ENCODE data around the gene SLCO3A1. TPM values are rescaled to one million over a fixed set of nuclear protein-coding genes. Genes with fewer than 3 reads are reported as not detected.

SLCO3A1 gene
- total RNA-seq, 1 experiment from 2014 or later = 5.1 TPM

- TF ChIP-seq RAD21 (IDR thresholded peaks at IDR 0.05; ENCODE audit: low read depth) (no peak; the same call in 1 of the 2 replicates), POLR2AphosphoS5 (IDR thresholded peaks at IDR 0.05; ENCODE audit: low read depth, low read length) (no peak)
These were observed 97.3 kb downstream of the SLCO3A1 start (continued) for GRCh38 chr15:91950631-91951329.

- ChIA-PET POLR2A (no interaction called here), RAD21 (ENCODE audit: low non-redundant PET in 1 of 2, low total read pairs in 2 of 2, uncharacterized antibody in 2 of 2, unreplicated experiment in 2 of 2) (no interaction called here), CTCF (no interaction called here)
- no peak for TF ChIP-seq SRF (IDR thresholded peaks at IDR 0.05; ENCODE audit: low read depth)
- TF ChIP-seq ELF1 (IDR thresholded peaks at IDR 0.05; ENCODE audit: borderline replicate concordance, low read depth) = no peak
- TF ChIP-seq ZNF274 (IDR thresholded peaks at IDR 0.05; ENCODE audit: low read depth, low read length) = no peak
- no peak for TF ChIP-seq SP1 (IDR thresholded peaks at IDR 0.05; ENCODE audit: low read depth)
- no peak for TF ChIP-seq POLR2AphosphoS5 (IDR thresholded peaks at IDR 0.05; ENCODE audit: low read depth, low read length)
- no peak for TF ChIP-seq ZFX (IDR thresholded peaks at IDR 0.05)
- TF ChIP-seq CEBPB (IDR thresholded peaks at IDR 0.05; ENCODE audit: low read depth) = no peak
- TF ChIP-seq JUND (IDR thresholded peaks at IDR 0.05) = no peak
- TF ChIP-seq ZBTB33 (IDR thresholded peaks at IDR 0.05; ENCODE audit: extremely low read depth, insufficient replicate concordance, low read length) = no peak
- TF ChIP-seq ATF3 (IDR thresholded peaks at IDR 0.05) = no peak
- no peak for TF ChIP-seq TCF7L2 (IDR thresholded peaks at IDR 0.05; ENCODE audit: borderline replicate concordance, extremely low read depth, insufficient read depth, insufficient read length)
- TF ChIP-seq EZH2phosphoT487 (IDR thresholded peaks at IDR 0.05; ENCODE audit: borderline replicate concordance) = no peak
- TF ChIP-seq MAX (IDR thresholded peaks at IDR 0.05) = no peak
- no peak for ATAC-seq
- no peaks in the 10 kb centered on the region for H4K20me1 ChIP-seq (ENCODE audit: insufficient read depth)
- no peak overlapping the region for H3K9ac ChIP-seq (ENCODE audit: low read length)
- H3K4me3 ChIP-seq (replicated peaks in 1 of 2; ENCODE audit: low read depth in 1 of 2, low read length in 2 of 2) = no peak overlapping the region
- no peaks in the 10 kb centered on the region for H3K27me3 ChIP-seq (ENCODE audit: insufficient read depth, low read length)
- H3K9me3 ChIP-seq (ENCODE audit: control insufficient read depth in 1 of 2, insufficient read depth in 1 of 2, low read depth in 1 of 2, low read length in 2 of 2) = no peaks in the 10 kb centered on the region
- no peak for DNase-seq (ENCODE audit: low read depth, low spot score)
- no peaks in the 10 kb centered on the region for H3K79me2 ChIP-seq (ENCODE audit: insufficient read depth, low read length)
- no peak overlapping the region for H3K4me2 ChIP-seq (ENCODE audit: low read length)
- intact Hi-C loops (cut with micrococcal nuclease) = no loop called here
- no peaks in the 10 kb centered on the region for H3K36me3 ChIP-seq (ENCODE audit: control insufficient read depth in 1 of 2, insufficient read depth in 2 of 2, low read length in 2 of 2)
- no peak overlapping the region for H3K27ac ChIP-seq (ENCODE audit: low read depth, low read length)
- peaks cover 0 to 9% of the 10 kb centered on the region in 2 experiments; a peak in 1 of 4 replicates for H3K4me1 ChIP-seq (ENCODE audit: control insufficient read depth in 1 of 2, insufficient read depth in 2 of 2, low read length in 2 of 2)
- H2AFZ ChIP-seq (ENCODE audit: low read depth, low read length, poor library complexity, severe bottlenecking) = no peak overlapping the region
- no peaks in the 10 kb centered on the region for H3K9me2 ChIP-seq (ENCODE audit: insufficient read depth)
- BruUV-seq (replicated peaks) = no TSS peak
These were observed 98.7 kb downstream of the SLCO3A1 start for GRCh38 chr15:91952216-91952615.

Measured in HCT116 (cell line).